GM12878 (cell line): Measurements from ENCODE around the gene FOXO1.

Experiments used
- CREM ChIP-seq: IDR thresholded peaks from 2 replicates; pipeline ENCODE4 v1.6.1; 2014; ENCODE audit warnings: antibody characterized with exemption, low read depth
- CTCF ChIP-seq, 3 experiments: IDR thresholded peaks in 2 of 3; conservative IDR thresholded peaks in 1 of 3; 2 replicates each; pipeline ENCODE4 v1.5.1; 2011; ENCODE audit warnings: low read depth in 3 of 3, low read length in 3 of 3, mild to moderate bottlenecking in 3 of 3, control low read depth in 2 of 3, moderate library complexity in 2 of 3, inconsistent platforms in 1 of 3, mixed read lengths in 1 of 3; ENCODE audit not compliant: control insufficient read depth in 2 of 3, insufficient read depth in 1 of 3; ENCODE audit errors: extremely low read depth in 1 of 3
- IKZF1 ChIP-seq: fragments of 450-650 bp; conservative IDR thresholded peaks from 2 replicates; pipeline ENCODE4 v1.6.1; 2017; ENCODE audit warnings: antibody characterized with exemption, mild to moderate bottlenecking
- MEF2A ChIP-seq: IDR thresholded peaks from 2 replicates; pipeline ENCODE4 v1.6.1; 2011; ENCODE audit warnings: low read depth, mild to moderate bottlenecking, low read length, moderate library complexity; ENCODE audit not compliant: insufficient read depth
- NFXL1 ChIP-seq: fragments of 450-650 bp; IDR thresholded peaks from 2 replicates; pipeline ENCODE4 v1.6.1; 2017; ENCODE audit warnings: antibody characterized with exemption, mild to moderate bottlenecking, borderline replicate concordance
- RAD51 ChIP-seq: fragments of 450-650 bp; IDR thresholded peaks from 2 replicates; pipeline ENCODE4 v1.6.1; 2016; ENCODE audit warnings: moderate library complexity, mild to moderate bottlenecking, inconsistent platforms

- TF ChIP-seq NFXL1 (no peak), RAD51 (no peak), MEF2A (no peak), IKZF1 (no peak), CREM (no peak), CTCF (IDR thresholded peaks at IDR 0.05 in 2 of 3, conservative IDR thresholded peaks at IDR 0.05 in 1 of 3; ENCODE audit: control insufficient read depth in 2 of 3, extremely low read depth in 1 of 3, insufficient read depth in 1 of 3, low read depth in 3 of 3, low read length in 3 of 3) (no peak)
Observed at GRCh38 chr13:40535345-40535836, 131.1 kb downstream of the FOXO1 start.
